HuH-7.5 (cell line): ENCODE measurements around the gene CPED1.

Experiments
- DNase-seq: peaks from one replicate; pipeline ENCODE4 v3.0.0; 2011; ENCODE audit warnings: low spot score

The CPED1 gene

DNA sequence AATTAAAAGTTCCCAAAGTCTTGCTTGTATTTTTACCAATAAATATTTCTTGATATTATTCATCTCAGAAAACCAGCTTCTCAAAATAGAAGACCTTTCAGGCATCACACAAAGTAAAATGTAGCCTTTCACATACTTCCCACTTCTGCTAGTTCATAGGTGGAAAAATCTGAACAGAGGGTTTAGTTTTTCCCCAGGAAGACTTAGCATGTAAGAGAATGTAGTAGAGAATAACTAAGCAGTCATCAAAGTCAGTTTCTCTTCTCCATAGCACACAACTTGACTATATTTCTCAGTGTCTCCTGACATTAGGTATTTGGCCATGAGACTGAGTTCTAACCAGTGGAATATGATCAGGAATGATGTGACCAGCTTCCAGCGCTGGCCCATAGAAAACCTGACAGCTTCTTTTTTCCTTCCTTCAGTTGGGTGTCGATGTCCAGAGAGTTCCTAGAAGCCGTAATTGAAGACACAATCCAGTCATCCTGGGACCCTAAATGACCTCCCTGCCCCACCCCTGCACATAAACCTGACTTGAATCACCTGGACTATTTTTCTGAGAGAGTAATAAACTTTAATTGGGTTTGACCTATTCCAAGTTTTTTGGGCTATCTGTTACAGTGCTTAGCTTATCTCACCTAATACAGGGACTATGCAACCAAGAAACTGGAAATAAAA, 272.8 kb downstream of the CPED1 start:
- no peak for DNase-seq

DNA sequence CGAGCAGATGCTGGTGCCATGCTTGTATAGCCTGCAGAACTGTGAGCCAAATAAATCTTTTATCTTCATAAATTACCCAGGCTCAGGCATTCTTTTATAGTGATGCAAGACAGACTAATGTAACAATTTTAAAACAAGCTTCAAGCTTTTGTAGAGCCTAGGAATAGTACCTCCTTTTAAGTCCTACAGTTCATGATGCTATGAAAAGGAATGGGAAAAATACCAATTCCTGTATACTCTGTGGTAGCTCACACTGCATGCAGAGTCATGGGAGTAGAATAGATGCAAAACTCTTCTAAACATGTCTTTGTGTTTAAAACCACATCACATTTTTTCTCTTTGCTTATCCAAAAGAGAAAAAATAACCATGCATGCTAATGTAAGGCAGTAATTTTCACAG, 273.7 kb downstream of the CPED1 start:
- DNase-seq, result no peak

DNA sequence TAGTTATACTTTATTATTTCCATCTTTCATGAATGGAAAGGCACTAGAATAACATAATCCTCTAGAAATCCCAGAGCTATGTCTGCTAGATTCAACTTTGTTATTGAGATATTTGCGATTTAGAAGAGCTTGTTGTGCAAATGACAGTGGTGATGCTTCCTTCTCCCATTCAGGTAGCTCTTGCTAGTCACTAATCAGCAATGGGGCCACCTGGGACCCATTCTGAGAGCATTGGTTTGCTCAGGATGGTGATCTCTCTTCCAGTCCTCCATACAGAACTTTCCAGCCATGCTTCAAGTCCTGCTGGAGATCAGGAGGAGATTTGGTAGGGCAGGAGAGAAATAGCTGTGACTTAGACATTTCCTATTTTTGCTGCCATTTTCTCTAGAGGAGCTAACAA, 274.5 kb downstream of the CPED1 start:
- DNase-seq, result no peak

DNA sequence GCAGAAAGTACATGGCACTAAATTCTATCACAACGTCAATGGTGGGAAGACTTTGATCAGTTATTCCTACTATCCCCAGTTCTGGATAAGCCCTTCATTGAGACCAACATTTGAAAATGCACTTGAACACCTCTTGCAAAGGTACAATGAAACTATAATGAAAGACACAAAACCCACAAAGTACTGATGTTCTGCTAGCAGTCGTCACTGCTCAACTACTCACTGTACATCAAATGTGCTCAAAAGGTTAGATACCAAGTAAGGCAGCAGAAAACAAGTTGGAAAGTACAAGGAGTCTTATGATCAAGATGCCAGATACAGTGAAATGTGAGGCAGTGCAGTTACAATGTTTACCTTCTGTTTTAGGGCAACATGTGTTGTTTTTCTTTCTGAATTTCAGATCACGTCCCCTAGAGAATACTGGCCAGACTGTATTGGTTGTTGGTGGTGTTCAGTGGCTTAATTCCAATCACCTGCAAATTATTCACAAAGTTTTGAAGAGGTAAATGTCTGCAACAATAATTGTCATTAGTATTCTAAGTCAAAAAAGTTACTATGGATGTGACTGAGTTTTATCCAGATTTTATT, 277.9 kb downstream of the CPED1 start:
- DNase-seq, result no peak

DNA sequence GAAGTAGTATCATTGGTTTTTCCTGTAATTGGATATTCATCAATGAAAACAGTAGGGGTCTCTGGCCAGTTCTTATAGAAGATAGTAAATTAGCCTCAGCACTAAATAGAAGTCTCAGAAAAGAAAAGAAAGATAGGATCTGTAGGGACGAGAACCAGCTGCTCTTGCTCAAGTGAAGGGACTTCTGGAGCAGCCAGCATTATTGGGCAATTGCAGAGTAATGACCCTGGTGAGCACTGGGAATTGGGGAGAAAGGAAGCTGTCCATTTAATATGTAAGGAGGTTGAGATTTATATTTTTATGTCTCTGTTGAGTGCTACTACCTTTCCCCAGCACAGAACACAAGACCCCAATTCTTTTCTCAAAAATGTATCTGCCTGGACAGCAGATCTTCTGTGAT, 279.1 kb downstream of the CPED1 start:
- DNase-seq, result no peak

DNA sequence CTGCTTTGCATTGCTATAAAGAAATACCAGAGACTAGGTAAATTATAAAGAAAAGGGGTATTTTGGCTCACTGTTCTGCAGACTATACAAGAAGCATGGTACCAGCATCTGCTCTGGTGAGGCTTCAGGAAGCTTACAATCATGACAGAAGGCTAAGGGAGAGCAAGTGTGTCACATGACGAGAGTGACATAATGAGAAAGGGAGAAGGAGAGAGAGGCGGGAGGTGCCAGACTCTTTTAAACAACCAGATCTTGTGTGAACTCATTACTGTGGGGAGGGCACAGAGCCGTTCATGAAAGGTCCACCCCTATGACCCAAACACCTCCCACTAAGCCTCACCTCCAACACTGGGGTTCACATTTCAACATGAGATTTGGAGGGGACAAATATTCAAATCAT, 281.3 kb downstream of the CPED1 start:
- DNase-seq, result no peak

DNA sequence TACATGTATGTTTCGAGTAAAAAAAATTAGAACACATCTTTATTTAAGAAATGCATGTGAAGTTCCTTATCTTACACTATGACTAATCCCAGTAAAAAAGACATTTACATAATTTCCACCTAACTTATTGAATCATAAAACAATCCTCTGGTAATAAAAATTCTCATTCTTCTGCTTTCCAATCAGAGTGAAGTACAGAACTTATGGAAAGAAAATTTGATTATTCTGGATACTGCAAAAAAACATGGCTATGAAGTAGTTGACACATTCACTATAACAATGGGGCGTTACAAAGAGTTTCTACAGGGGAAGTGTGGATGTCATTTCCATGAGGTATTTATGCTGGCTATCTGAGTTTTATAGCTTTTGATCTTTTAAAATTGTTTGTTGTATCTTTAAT, 282.6 kb downstream of the CPED1 start:
- no peak for DNase-seq

DNA sequence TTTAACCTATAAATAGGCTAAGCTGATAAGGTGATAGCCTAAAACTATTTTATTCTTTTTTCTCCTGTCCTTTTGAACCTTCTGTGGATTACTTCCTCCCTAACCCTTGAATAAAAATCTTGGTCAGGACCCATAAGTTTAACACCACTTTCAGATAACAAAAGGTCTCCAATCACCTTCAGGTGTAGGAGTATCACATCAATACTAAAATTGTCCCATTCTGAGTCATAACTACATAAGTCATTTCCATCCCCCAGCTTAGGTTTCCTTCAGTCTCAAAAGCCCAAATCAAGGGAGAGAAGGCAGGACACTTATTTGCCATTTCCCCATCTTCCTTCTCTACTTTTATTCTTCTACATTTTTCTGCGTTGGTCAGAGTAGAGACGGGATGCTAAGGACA, 283.4 kb downstream of the CPED1 start:
- no peak for DNase-seq

DNA sequence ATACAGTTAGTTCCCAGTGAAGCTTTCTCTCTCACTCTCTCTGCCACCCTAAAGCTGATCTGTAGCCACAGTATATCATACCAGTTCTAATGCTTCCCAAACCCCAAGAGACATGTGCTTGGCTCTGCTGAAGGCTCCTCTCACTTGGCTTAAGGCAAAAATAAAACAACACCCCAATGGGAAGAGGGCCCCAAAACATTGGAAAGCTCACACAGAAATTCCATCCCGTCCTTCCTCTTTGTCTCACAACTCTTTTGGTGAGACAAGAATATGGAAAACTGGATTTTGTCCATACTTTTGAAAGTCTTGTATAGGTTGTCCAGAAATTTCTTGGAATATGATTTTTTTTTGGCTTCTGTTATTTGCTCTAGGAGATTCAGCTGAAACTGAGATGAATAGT, 284.2 kb downstream of the CPED1 start:
- DNase-seq, result no peak

DNA sequence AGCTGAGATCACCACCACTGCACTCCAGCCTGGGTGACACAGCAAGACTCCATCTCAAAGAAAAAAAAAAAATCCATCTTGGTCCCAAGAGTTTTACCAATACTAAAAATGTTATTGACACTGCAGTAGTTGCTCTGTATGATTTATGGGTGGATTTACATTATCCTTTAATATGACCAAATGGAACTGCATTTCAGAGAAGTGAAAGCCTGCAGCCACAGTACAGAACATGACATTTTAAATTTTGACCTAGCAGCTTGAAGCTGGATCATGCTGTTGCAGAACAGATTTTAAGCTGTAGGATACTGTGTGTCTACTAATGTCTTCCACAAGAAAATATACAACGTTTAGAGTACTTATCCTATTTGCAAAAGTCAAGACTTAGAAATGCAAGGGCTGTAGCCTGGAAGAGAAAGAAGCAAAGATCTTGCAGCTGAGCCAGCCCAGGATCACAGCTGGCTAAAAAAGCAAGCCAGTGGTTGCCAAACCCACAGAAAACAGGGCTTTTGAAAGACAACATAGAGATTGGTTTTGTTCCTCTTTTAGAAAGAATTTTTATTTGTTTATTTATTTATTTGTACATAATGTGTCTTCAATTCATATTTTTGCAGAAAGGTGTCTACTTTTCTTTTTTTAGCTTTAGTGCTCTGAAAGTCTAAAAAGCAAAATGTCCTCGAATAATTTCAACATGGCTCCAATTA, 285.1 kb downstream of the CPED1 start:
- no peak for DNase-seq

DNA sequence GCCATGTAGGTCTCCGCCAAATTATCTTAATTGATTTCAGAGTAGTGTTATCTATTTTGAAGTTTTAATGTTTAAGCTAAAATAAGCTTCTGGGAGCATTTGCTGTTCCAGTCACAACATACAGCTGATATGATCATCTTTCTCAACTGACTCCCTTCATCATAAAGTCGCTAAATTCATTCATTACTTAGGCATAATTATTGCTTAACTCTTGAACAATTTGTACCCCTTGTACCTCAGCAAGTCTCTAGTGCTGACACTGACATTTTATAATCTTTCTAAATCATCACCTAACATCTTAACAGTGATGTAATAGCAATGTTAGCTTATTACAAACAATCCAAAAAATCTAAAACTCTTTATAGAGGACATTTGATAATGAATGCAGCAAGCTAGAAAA, 286.0 kb downstream of the CPED1 start:
- no peak for DNase-seq

DNA sequence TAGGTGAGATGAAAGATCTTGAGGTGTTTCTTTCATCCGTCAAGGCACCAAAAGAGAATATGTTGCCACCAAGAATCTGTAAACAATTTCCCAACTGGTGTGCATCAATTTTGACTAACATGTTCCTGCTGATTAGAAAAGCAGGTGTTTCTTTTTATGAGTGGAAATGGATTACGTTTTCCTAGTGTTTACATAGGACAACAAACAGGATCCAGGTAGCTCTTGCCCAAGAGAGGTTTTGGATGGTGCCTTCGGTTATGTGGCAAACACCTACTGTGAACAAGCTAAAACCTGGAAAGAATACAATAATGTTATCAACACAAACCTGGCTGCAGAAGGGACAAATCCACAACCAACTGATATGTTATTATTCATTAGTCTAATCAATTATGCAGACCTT, 286.7 kb downstream of the CPED1 start:
- no peak for DNase-seq

DNA sequence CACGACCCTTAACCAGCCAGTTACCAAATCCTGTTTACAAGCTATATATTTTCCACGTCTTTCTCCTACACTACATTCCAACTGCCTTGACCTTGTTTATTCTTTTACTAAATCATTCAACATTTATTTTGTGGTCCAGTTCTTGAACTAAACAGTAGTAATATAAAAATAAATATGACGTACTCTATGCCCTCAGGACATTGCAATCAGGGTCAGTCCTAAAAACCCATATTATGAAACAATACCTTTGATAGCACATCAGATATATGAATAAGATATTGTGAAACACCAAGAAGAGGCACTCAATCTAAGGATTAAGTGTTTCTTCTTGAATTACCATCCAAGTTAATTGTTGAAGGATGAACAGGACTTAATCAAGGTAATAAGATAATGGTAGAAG, 287.8 kb downstream of the CPED1 start:
- DNase-seq, result no peak

DNA sequence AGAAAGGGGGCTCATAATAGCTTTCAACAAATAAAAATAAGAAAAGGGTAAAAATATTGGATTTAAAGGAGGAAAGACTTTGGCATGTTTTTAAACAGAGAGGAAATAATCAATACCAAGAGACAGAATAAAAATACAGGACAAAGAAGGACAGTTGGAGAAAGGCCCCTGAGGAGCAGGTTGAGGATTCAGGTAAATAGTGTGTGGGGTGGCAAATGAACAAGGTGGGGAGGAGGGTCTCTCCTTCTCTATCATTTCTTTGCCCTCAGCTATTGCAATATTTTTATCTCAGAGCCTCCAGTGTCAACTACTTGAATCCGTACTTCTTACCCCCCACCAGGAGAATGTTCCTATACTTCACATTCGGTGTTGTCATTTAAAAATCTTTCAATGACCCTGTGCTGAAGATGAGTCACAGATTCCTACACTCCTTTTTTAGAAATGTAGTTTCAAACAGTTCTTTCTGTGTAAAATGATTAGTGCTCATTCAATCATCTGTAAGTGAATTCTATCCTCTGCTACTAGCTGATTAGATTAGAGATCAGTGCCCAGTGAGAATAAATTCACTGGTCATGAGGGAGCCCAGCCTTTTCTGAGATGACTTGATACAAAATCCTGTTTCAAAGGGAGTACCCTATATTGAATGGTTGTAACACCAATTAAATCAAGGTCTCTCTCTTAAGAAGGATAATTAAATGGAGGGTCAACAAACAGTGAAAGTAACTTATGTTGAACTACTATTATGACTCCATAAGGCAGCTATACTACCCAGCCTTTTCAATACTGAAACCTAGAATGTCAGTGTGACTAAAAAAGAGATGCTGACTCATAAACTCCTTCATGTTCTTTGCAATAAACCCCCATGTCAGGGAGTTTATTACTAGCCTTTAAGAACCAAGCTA, 289.9 kb downstream of the CPED1 start:
- DNase-seq, result no peak

DNA sequence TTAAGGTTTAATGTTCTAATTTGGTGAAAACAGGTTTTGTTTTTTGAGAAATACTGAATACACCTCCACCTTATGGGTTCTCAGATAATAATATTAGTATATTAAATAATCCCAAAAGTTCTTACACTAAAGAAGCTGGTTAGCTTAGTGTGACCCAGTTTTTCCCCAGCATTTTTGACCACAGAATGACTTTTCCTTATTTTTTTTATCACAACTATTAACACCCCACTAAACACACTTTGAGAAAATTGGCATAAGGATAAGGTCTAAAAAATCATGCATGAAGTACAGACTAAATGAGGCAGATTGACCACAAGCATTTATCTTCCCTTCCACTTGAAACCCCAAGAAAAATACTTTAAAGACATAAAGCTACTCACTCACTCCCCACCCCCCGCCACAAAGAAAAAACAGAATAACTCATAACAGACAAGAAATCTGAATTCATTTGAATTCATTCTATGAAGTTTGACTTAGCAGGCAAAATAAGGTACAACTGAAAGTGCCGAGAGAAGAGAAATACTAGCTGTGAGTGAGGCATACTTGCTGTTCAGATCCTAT, 290.6 kb downstream of the CPED1 start:
- DNase-seq, result no peak

DNA sequence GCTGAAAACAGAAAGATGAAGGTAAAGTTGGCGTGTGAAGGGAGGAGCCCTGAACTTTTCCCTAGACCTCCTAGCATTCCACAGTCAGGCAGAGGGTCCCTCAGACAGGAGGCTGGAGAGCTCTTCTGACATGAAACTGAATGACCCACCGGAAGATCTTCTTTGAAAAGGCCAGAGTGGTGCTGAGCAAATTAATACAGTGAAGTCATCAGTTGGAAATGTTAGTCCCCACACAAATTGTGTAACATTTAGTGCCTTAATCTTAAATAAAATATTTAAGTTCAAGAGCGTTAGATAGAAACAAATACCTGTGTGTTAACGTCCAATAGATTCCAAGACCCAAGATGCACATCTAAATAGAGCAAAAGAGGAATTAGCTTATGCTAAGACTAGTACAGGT, 291.3 kb downstream of the CPED1 start:
- no peak for DNase-seq

DNA sequence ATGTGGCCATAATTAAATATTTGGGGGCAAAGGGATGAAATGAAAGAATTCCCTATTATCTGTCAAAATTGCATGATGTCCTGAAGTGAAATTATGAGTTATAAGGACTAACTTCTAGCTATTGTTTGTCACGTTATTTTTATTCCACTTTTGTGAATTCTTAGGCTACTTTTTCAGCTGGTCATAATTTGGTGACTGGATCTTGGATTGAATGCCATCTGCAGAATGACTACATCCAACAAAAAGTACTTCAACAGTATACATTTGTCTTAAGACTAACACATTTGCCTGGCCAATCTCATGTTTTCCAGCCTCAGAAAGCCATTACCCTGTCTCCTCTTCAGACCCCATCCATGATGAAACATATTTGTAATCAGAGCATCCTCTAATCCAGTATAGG, 292.1 kb downstream of the CPED1 start:
- no peak for DNase-seq

DNA sequence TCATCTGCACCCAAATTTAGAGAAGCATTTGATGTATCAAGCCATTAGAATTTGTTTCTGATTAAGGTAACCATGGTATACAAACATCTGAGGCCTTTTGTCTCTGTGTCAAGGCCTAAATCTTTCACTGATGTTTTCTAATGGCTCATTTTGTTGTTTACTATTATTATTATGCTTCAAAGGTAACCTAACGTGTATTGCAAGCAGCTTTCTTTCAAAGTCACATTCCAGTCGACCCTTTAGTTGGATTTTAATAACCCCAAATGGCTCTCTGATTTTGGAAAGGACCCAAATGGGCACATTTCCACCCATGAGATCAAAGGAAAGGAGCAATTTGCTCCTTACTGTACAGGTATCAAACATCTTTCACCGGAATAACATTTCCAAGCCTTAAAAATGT, 293.6 kb downstream of the CPED1 start:
- no peak for DNase-seq

DNA sequence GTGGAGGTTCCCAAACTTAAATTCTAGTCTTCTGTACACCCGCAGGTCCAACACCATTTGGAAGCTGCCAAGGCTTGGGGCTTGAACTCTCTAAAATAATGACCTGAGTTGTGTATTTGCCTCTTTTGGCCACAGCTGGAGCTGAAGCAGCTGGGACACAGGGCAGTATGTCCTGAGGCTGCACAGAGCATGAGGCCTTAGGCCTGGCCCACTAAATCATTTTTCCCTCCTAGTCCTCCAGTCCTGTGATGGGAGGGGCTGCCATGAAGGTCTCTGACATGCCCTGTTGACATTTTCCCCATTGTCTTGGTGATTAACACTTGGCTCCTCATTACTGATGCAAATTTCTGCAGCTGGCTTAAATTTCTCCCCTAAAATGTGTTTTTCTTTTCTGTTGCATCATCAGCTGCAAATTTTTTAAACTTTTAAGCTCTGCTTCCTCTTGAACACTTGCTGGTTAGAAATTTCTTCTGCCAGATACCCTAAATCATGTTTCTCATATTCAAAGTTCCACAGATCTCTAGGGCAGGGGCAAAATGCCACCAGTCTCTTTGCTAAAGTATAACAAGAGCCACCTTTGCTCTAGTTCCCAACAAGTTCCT, 296.7 kb downstream of the CPED1 start:
- DNase-seq, result no peak

DNA sequence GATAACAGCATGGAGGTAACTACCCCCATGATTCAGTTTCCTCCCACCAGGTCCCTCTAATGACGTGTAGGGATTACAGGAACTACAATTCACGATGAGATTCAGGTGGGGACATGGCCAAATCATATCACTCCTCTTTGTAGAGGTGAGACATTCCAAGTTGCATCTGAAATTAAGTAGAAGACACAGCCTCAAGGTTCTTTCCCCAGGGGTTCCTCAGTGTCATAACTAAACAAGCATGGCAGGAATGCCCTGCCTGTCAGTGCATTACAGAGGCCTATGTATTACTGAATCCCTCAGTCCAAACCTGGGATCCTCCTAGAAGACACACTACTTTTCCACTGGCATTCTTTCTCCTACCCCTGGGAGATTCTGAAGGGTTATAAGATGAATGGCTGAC, 297.7 kb downstream of the CPED1 start:
- no peak for DNase-seq

DNA sequence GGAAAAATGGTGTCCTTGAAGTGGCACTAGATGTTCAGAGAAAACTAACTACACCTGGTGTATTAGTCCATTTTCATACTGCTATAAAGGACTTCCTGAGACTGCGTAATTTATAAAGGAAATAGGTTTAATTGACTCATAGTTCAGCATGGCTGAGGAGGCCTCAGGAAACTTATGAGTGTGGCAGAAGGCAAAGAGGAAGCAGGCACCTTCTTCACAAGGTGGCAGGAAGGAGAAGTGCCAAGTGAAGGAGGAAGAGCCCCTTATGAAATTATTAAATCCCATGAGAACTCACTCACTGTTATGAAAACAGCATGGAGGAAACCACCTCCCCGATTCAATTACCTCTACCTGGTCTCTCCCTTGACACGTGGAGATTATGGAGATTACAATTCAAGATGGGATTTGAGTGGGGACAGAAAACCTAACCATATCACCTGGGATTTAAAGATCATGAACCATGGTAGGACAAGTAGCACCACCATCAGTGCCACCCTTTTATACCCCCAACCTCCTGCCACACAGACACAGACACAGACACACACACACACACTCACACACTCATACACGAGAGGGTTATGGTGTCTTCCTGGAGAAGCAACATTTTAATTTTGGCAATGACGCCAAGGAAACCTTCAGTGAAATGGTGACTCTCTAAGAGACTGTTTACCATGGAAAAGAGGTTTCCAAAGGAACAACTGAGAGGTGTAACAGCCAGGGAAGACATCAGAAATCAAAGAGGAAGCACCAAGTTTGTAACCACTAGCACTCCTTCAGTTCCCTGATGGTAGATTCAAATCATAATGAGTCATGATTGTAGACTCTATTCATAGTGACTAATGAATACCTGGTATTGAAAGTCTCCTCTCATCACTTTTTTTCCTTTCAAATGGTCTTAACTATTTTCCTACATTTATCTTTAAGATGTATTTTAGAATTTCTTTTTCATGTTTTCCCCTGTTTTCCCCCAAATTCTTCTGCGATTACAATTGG, 298.5 kb downstream of the CPED1 start:
- no peak for DNase-seq
